Ammon's horn (tissue), 1 donor: ENCODE results near the gene USP3.

ENCODE experiments used
- DNase-seq: peaks from one replicate; pipeline ENCODE4 v3.0.0-alpha.2; 2016; ENCODE audit warnings: low spot score

USP3 gene

GRCh38 chr15:63544258-63545026, 40.0 kb downstream of the USP3 start:
- DNase-seq, result no peak

- DNase-seq, result no peak
Measured at GRCh38 chr15:63545520-63545919, 41.1 kb downstream of the USP3 start.

GRCh38 chr15:63551400-63551799, 47.0 kb downstream of the USP3 start:
- DNase-seq, result peak; percentile 6

- peak; percentile 38 for DNase-seq
Measured at GRCh38 chr15:63553388-63553791, 49.0 kb downstream of the USP3 start.

GRCh38 chr15:63554337-63554927, 50.0 kb downstream of the USP3 start:
- DNase-seq, result no peak

- no peak for DNase-seq
Measured at GRCh38 chr15:63555507-63555906, 51.1 kb downstream of the USP3 start.

- DNase-seq, result no peak
Measured at GRCh38 chr15:63556246-63556645, 51.9 kb downstream of the USP3 start.

- no peak for DNase-seq
Measured at GRCh38 chr15:63556736-63557135, 52.3 kb downstream of the USP3 start.

- DNase-seq, result no peak
Measured at GRCh38 chr15:63559753-63560152, 55.4 kb downstream of the USP3 start.

- no peak for DNase-seq
Measured at GRCh38 chr15:63560741-63561448, 56.5 kb downstream of the USP3 start.

GRCh38 chr15:63564093-63564492, 59.7 kb downstream of the USP3 start:
- DNase-seq, result no peak

GRCh38 chr15:63565536-63566186, 61.3 kb downstream of the USP3 start:
- no peak for DNase-seq

GRCh38 chr15:63572749-63573464, 68.5 kb downstream of the USP3 start:
- DNase-seq, result no peak

- DNase-seq, result no peak
Measured at GRCh38 chr15:63573533-63573932, 69.1 kb downstream of the USP3 start.

- no peak for DNase-seq
Measured at GRCh38 chr15:63575312-63575711, 70.9 kb downstream of the USP3 start.

GRCh38 chr15:63576441-63576840, 72.0 kb downstream of the USP3 start:
- no peak for DNase-seq

- no peak for DNase-seq
Measured at GRCh38 chr15:63582179-63582578, 77.8 kb downstream of the USP3 start.

GRCh38 chr15:63582718-63583426, 78.5 kb downstream of the USP3 start:
- no peak for DNase-seq

- DNase-seq, result no peak
Measured at GRCh38 chr15:63586790-63587189, 82.4 kb downstream of the USP3 start.

GRCh38 chr15:63587527-63587926, 83.1 kb downstream of the USP3 start:
- DNase-seq, result no peak

GRCh38 chr15:63588826-63589225, 84.4 kb downstream of the USP3 start:
- DNase-seq, result no peak
